ENCODE results near the gene STX18.

The STX18 gene

DNA sequence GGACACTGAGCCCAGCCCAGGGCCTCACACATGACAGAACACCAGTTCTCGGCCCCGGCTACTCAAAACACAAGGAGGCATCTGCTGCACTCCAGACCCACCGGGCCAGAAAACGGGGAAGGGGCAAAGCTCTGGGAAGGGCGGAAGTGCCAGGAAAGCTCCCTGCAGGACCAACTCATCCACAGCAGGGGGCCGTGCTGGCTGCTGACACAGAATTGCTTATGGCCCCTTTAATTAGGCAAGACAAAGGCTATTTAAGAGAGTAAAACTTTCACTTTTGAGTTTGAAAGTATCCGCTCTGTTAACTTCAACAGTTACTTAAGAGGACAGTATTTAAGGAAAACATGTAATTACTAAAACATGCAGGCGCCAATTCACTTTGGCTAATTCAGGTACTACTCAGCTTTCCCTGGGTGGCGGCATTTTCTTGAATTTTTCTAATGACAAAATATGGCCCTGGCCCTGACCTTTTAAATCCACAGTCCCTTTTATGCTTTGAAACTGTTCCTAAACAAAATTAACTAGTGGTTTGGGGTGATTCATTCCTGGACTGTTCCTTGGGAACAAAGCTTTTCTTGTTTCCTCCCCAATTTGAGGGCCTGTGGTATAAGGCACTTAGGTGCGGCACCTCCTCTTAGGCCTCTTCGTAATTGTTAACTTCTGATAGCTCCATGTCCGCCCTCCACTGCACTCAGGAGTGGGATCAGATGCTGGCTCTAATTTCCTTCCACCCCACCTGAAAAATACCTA lies 114.6 kb downstream of the STX18 start:
- no peak overlapping the region for H3K4me3 ChIP-seq (ENCODE audit: low read depth, low read length)
- no peak for DNase-seq (ENCODE audit: low read depth)
- TF ChIP-seq, protein P1, sequence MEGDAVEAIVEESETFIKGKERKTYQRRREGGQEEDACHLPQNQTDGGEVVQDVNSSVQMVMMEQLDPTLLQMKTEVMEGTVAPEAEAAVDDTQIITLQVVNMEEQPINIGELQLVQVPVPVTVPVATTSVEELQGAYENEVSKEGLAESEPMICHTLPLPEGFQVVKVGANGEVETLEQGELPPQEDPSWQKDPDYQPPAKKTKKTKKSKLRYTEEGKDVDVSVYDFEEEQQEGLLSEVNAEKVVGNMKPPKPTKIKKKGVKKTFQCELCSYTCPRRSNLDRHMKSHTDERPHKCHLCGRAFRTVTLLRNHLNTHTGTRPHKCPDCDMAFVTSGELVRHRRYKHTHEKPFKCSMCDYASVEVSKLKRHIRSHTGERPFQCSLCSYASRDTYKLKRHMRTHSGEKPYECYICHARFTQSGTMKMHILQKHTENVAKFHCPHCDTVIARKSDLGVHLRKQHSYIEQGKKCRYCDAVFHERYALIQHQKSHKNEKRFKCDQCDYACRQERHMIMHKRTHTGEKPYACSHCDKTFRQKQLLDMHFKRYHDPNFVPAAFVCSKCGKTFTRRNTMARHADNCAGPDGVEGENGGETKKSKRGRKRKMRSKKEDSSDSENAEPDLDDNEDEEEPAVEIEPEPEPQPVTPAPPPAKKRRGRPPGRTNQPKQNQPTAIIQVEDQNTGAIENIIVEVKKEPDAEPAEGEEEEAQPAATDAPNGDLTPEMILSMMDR (IDR thresholded peaks at IDR 0.05; ENCODE audit: low read depth, low read length, missing control alignments): no peak

DNA sequence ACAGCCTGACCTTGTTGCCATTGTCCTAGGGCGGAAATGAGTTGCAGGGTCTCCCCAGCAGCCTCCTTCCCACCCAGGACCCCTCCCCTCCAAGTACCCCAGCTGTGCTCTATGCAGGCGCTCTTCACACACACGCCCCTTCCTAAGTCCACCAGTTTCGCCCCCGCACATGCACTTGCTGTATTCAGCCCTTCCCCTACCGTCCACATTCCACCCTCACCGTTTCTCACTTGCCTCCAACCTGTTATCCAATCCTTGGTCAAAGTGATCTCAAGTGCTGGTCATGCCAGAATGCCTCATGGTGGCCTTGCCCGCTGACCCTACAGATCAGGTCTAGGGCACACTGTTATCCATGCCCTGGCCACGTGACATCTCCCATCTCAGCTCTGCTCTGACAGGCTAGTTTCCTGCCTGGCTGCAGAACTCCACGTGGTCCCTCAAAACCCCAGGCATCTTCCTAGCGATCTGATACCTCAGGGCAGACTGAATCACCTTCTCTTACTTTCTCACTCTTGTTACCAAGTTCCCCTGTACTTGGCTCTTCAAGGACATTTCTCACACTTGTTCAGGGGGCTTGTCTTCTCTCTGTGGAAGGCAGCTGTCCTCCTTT lies 115.2 kb downstream of the STX18 start:
- TF ChIP-seq, protein P1 (IDR thresholded peaks at IDR 0.05; ENCODE audit: low read depth, low read length, missing control alignments): no peak
- no peak for DNase-seq (ENCODE audit: low read depth)
- H3K4me3 ChIP-seq (ENCODE audit: low read depth, low read length): no peak overlapping the region

DNA sequence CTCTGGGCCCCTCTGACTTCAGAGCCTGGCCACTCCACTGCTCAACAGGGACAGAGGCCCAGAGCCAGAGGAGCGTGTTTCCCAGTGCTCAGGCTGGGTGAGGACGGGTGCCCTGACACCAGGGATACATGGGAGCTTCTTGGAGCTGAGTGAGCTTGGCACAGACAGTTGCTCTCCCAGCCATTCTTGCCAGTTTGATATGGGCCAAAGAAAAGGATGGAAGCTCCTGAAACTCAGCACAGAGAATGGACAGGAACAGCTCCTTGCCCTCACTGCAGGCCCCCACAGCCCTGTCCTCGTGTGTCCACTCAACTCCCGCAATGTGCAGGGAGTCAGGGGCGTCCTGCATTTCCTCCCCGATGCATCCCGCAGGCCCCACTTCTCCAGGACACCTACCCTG lies 116.2 kb downstream of the STX18 start:
- TF ChIP-seq, protein P1 (IDR thresholded peaks at IDR 0.05; ENCODE audit: low read depth, low read length, missing control alignments): no peak
- H3K4me3 ChIP-seq (ENCODE audit: low read depth, low read length): no peak overlapping the region
- DNase-seq (ENCODE audit: low read depth): no peak

DNA sequence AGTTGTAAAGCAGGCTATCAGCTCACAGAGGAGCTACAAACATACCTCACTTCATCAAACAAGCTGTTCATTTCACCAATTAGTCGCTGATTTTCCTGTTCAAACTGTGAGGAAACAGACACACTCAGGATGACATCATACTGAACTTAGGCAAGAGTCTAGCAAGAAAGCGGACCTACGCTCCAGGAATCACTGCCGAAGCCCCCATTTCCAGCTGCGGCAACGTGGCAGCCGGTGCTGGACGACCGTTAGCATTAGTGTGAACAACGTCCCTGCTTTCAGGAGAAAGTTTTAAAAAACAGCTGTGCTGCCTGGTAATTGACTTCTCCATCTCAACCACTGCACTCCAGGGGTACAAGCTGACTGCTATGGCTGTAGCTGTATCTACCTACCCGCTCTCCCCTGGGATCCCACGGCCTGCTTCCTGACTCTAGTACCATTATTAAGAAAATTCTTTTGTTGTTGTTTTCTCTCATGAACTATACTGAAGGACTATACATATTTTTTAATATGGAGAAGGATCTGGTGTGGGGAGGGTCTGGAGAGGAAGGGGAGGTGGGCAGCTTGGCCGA lies 116.6 kb downstream of the STX18 start:
- TF ChIP-seq, protein P1 (IDR thresholded peaks at IDR 0.05; ENCODE audit: low read depth, low read length, missing control alignments): no peak
- no peak for DNase-seq (ENCODE audit: low read depth)
- H3K4me3 ChIP-seq (ENCODE audit: low read depth, low read length): no peak overlapping the region

DNA sequence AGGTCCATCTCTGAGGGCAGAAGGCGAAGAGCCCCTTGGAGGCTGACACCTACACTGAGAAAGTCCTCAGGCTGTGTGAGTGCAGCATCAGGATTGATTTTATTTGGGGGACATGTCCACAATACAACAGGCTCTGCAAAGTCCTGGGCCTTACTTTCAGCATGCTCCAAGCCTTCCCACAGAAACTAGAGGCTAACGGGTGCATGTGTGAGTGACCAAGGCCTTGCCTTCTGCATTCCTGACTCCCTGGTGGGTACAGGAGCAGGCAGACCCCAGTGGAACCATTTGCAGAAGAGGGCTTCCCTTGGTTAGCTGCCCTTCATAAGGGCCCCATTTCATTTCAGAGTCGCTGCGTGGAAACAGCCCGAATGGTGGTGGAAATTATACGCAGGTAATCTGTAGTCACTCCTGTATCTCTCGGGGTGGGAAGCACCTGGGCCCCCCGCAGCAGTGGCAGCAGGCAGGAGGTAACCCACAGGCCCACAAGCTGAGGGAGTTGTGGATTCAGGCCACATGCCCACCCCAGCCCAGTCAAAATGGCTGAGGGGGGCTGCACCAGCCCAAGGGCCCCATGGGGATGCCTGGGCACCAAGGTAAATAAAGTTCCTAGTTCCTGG lies 117.2 kb downstream of the STX18 start:
- TF ChIP-seq, protein P1 (IDR thresholded peaks at IDR 0.05; ENCODE audit: low read depth, low read length, missing control alignments): no peak
- no peak for DNase-seq (ENCODE audit: low read depth)
- H3K4me3 ChIP-seq (ENCODE audit: low read depth, low read length): no peak overlapping the region

DNA sequence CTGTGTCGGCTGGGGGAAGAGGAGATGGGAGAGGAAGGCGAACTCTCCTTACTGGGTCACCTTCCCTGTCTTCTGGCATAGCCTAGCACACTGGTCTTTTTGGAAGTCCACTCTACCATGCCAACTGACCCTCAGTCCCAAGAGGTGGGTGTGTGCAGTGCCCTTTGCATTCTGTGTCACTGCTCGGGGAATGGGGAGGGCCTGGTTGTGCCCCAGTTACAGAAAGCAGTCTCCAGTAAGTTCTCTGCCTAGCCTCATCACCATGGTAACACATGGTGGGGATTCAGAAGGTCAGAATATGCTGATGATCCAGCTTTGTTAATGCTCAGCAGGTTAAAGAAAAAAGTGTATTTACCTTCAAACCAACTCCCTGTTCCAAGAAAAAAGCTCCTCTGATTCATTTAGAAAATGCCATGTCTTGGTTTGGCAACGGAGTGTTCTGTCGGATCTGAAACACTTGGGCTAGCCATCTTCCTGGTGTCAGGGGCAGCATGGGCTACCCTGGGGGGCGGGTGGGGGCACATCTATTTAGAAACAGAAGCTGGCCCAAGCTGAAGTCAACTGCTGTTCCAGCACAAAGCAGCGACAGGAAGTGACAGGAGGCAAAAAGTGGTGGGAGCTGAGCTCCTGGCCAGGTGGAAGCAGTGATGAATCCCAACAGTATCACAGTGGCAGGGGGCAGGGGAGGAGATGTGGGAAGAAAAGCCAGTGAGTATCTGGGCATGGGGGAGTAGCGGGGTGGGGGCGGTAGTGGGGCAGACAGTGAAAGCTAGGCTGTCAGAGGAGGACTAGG lies 117.9 kb downstream of the STX18 start:
- DNase-seq (ENCODE audit: low read depth): no peak
- no peak overlapping the region for H3K4me3 ChIP-seq (ENCODE audit: low read depth, low read length)
- TF ChIP-seq, protein P1 (IDR thresholded peaks at IDR 0.05; ENCODE audit: low read depth, low read length, missing control alignments): no peak
